ENCODE data around the gene KCNQ4. TPM values are rescaled to one million over a fixed set of nuclear protein-coding genes. Genes with fewer than 3 reads are reported as not detected.

KCNQ4 gene
- total and polyA plus RNA-seq, 7 donors: 1.9 to 9.1 (median 4.6) TPM

DNA sequence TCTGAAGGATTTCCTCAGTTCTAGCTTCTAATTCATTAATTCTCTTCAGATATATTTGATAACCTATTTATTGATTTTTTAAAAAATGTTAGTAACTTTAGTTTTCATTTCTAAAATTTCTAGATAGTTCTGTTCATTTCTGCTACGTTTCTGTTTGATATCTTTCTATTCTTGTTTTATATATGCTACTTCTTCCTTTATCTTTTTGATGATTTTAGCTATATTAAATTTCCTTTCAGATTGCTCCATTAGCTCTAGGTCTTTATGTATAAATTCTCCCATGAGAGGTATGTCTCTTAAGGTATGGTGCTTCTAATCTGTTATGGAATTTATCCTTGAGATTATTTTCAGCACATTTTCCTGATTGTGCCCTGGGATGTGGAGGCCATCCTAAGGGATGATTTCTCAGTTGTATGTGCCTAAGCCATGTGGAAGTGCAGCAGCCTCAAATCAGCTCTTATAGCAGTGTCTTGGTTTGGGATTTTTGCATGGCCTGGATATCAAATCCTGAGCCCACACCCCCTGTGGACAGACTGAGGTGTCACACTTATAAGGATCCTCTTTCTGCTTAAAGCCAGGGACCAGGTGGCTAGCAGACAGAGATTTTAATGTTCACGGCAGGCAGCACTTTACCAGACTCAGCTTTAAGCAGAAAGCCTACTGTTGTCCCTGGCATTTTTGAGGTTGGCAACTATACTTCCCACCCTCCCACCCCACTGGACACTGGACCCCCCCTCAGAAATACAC lies 6.2 kb upstream of the KCNQ4 start:
- H3K36me3 ChIP-seq (ENCODE audit: insufficient read depth in 1 of 2, low read depth in 1 of 2): peaks cover 0 to 5% of the 10 kb centered on the region in 2 donors
- peaks cover 5% of the 10 kb centered on the region for H3K4me1 ChIP-seq
- H3K4me3 ChIP-seq: no peak overlapping the region
- no peak overlapping the region for H3K27ac ChIP-seq
- 94 to 96% (median 94%) methylated on average over 2 of the region's 2 CpGs for WGBS, 3 donors
- DNase-seq (no peak), ATAC-seq (no peak)
- peaks cover 5% of the 10 kb centered on the region for H3K9me3 ChIP-seq
- TF ChIP-seq, protein P1, sequence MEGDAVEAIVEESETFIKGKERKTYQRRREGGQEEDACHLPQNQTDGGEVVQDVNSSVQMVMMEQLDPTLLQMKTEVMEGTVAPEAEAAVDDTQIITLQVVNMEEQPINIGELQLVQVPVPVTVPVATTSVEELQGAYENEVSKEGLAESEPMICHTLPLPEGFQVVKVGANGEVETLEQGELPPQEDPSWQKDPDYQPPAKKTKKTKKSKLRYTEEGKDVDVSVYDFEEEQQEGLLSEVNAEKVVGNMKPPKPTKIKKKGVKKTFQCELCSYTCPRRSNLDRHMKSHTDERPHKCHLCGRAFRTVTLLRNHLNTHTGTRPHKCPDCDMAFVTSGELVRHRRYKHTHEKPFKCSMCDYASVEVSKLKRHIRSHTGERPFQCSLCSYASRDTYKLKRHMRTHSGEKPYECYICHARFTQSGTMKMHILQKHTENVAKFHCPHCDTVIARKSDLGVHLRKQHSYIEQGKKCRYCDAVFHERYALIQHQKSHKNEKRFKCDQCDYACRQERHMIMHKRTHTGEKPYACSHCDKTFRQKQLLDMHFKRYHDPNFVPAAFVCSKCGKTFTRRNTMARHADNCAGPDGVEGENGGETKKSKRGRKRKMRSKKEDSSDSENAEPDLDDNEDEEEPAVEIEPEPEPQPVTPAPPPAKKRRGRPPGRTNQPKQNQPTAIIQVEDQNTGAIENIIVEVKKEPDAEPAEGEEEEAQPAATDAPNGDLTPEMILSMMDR (IDR thresholded peaks at IDR 0.05): no peak
- no peaks in the 10 kb centered on the region for H3K27me3 ChIP-seq (ENCODE audit: insufficient read depth in 3 of 3, low read length in 2 of 3)
- intact Hi-C loops (cut with DNase I): loop anchor here (10.0 kb wide), 2 partner anchors 153 to 177 kb away; no protein-coding TSS in a partner anchor

DNA sequence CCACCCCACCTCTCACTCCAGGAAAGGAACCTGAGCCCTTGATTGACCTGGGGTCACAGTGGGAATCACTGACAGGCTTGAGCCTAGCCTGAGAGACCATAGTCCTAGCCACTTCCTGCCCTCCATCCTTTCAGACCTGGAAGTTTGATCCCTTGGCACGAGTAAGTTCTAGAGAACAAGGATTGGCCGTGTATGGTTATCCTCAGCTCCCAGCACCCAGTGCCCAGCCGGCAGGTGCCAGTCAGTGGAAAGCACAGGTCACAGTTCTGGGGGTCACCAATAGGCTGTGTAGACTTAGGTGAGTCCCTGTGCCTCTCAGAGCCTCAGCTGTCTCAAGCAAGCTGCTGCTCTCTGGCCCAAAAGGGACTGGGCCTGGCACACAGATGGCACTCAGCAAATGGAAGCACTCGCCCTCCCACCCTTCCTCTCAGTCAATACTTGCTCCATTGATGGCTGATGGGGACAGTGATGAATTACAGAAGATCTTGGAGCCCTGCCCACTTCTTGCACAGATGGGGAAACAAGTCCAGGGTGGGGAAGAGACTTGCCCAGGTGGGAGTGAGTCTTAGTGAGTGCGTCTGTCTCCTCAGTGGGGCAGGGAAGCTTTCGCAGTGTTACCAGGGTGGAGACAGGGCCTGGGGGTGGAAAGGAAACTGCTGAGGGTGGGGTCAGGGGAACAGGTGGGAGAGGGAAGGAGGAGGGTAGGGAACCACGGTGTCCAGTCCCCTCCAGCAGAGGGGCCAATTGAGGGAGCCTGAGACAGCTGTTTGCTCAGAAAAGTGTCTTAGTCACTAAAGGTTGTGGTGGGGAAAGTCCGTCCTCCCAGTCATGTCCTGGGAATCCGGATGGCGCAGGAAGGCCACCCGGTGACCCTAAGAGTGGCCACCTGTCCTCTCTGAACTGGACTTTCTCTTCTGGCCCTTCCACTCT lies 2.6 kb upstream of the KCNQ4 start:
- no peak overlapping the region for H3K4me3 ChIP-seq
- no peaks in the 10 kb centered on the region for H3K27me3 ChIP-seq (ENCODE audit: insufficient read depth in 3 of 3, low read length in 2 of 3)
- H3K4me1 ChIP-seq: peaks cover 12% of the 10 kb centered on the region
- H3K36me3 ChIP-seq (ENCODE audit: insufficient read depth in 1 of 2, low read depth in 1 of 2): no peaks in the 10 kb centered on the region
- peaks cover 5% of the 10 kb centered on the region for H3K9me3 ChIP-seq
- DNase-seq (no peak), ATAC-seq (peak in 3 of 4 donors; percentile 27 to 45 (median 38))
- intact Hi-C loops (cut with DNase I): no loop called here
- no peak overlapping the region for H3K27ac ChIP-seq
- 61 to 78% (median 62%) methylated on average over 9 to 11 of the region's 11 CpGs for WGBS, 3 donors
- TF ChIP-seq, protein P1 (IDR thresholded peaks at IDR 0.05): no peak

DNA sequence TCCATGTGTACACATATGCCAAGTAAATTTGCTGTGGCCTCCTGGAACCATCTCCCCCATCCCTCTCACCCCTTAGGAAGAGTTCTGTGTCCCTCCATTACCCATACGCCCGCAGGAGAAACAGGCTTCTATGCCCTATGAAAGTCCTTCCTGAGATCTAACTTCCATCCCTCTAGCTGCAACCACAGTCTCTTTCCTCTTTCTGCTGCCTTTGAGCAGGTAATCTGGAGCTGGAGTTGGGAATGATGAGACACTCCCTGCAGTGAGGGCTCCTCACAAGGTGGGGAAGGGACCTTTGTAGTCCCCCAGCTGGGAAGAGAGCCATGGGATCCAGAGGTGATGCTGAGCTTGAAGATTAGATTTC lies 2.0 kb upstream of the KCNQ4 start:
- Histone ChIP-seq H3K4me1 (peaks cover 12% of the 10 kb centered on the region), H3K36me3 (ENCODE audit: insufficient read depth in 1 of 2, low read depth in 1 of 2) (no peaks in the 10 kb centered on the region), H3K9me3 (peaks cover 5% of the 10 kb centered on the region), H3K4me3 (no peak overlapping the region), H3K27ac (no peak overlapping the region), H3K27me3 (ENCODE audit: insufficient read depth in 3 of 3, low read length in 2 of 3) (no peaks in the 10 kb centered on the region)
- WGBS, 3 donors: 85 to 93% (median 92%) methylated on average over 2 of the region's 2 CpGs
- ATAC-seq (no peak), DNase-seq (no peak)
- intact Hi-C loops (cut with DNase I): no loop called here
- TF ChIP-seq, protein P1 (IDR thresholded peaks at IDR 0.05): no peak

DNA sequence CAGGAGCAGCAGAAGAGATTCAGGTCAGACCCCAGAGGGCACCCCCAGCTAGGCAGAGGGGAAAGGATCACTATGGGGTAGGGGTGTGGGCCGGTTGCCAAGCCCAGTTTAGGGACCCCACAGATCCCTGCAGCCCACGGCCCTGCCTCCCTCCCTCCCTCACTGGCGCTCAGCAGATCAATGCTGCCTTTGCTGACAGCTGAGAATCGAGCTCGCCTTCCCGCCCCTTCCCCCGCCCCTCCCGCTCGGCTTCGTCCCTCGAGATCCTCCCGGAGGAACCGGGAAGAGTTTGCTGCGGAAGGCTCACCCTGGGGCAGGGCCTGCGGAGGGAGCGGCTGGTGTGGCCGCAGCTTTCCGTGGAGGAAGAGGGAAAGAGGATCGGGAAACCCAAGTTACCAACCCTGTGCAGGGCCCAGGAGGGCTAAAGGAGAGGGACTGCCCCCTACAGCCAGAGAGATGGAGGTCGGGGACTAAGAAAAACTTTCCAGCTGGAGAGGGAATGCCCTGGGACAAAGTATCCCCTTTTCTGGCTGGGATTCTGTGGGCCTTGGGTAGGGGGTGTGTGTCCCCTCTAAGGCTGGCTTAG lies 1.1 kb upstream of the KCNQ4 start:
- peak; percentile 28 to 67 for DNase-seq
- H3K27ac ChIP-seq: peak overlapping the region; percentile 9
- H3K27me3 ChIP-seq (ENCODE audit: insufficient read depth in 3 of 3, low read length in 2 of 3): no peaks in the 10 kb centered on the region
- intact Hi-C loops (cut with DNase I): no loop called here
- TF ChIP-seq, protein P1 (IDR thresholded peaks at IDR 0.05): no peak
- peak in 2 of 4 donors; percentile 7 to 9 for ATAC-seq
- no peaks in the 10 kb centered on the region for H3K9me3 ChIP-seq
- H3K4me1 ChIP-seq: peaks cover 12% of the 10 kb centered on the region
- H3K36me3 ChIP-seq (ENCODE audit: insufficient read depth in 1 of 2, low read depth in 1 of 2): no peaks in the 10 kb centered on the region
- WGBS, 3 donors: 25 to 46% (median 31%) methylated on average over 20 of the region's 20 CpGs
- H3K4me3 ChIP-seq: peak overlapping the region; percentile 74
